Astrocyte (in vitro differentiated cells and primary cell): ENCODE measurements around the gene PRKAR1A. TPM values are rescaled to one million over a fixed set of nuclear protein-coding genes. Genes with fewer than 3 reads are reported as not detected.

Experiments used
- DNase-seq: peaks from one replicate; pipeline ENCODE4 v3.0.0-alpha.2; 2010; ENCODE audit warnings: low read depth
- FAIRE-seq: peaks from 2 replicates; lab custom pipeline; 2011; peaks lifted over from hg19 to GRCh38; lab: Jason Lieb, UNC
- H2AFZ ChIP-seq: 2 replicates; pipeline ENCODE4 v1.6.0; 2012; ENCODE audit warnings: low read depth, low read length, inconsistent platforms
- H3K27ac ChIP-seq: 2 replicates; pipeline ENCODE4 v1.5.1; 2011; ENCODE audit warnings: low read depth, low read length, inconsistent platforms
- H3K27me3 ChIP-seq: 2 replicates; pipeline ENCODE4 v1.6.0; 2011; ENCODE audit warnings: low read length, inconsistent platforms; ENCODE audit not compliant: insufficient read depth
- H3K36me3 ChIP-seq: 2 replicates; pipeline ENCODE4 v1.5.1; 2011; ENCODE audit warnings: low read length, inconsistent platforms; ENCODE audit not compliant: insufficient read depth
- H3K4me1 ChIP-seq: 2 replicates; pipeline ENCODE4 v1.5.1; 2011; ENCODE audit warnings: low read length, inconsistent platforms; ENCODE audit not compliant: insufficient read depth
- H3K4me2 ChIP-seq: 2 replicates; pipeline ENCODE4 v1.6.0; 2012; ENCODE audit warnings: low read length, inconsistent platforms
- H3K4me3 ChIP-seq: 2 replicates; pipeline ENCODE4 v1.5.1; 2011; ENCODE audit warnings: low read depth, mild to moderate bottlenecking, low read length, inconsistent platforms; ENCODE audit not compliant: insufficient read depth
- H3K79me2 ChIP-seq: 2 replicates; pipeline ENCODE4 v1.6.0; 2012; ENCODE audit warnings: mild to moderate bottlenecking, low read length, inconsistent platforms; ENCODE audit not compliant: insufficient read depth
- H3K9ac ChIP-seq: 2 replicates; pipeline ENCODE4 v1.6.0; 2012; ENCODE audit warnings: mild to moderate bottlenecking, low read length, inconsistent platforms
- H3K9me3 ChIP-seq: 2 replicates; pipeline ENCODE4 v1.5.1; 2012; ENCODE audit warnings: low read depth, mild to moderate bottlenecking, low read length, inconsistent platforms; ENCODE audit not compliant: insufficient read depth
- H4K20me1 ChIP-seq: 2 replicates; pipeline ENCODE4 v1.6.0; 2012; ENCODE audit warnings: low read length, inconsistent platforms; ENCODE audit not compliant: insufficient read depth
- H3K27ac Mint-ChIP-seq: one replicate; pipeline ENCODE4 v1.8.0; 2021; ENCODE audit warnings: mild to moderate bottlenecking, mixed read lengths; ENCODE audit not compliant: unreplicated experiment
- H3K27me3 Mint-ChIP-seq: one replicate; pipeline ENCODE4 v1.8.0; 2021; ENCODE audit warnings: low read depth, mixed read lengths; ENCODE audit not compliant: unreplicated experiment
- H3K36me3 Mint-ChIP-seq: one replicate; pipeline ENCODE4 v1.8.0; 2021; ENCODE audit warnings: low read depth, mixed read lengths; ENCODE audit not compliant: unreplicated experiment
- H3K4me1 Mint-ChIP-seq: one replicate; pipeline ENCODE4 v1.8.0; 2021; ENCODE audit warnings: low read depth, mixed read lengths; ENCODE audit not compliant: unreplicated experiment
- H3K4me3 Mint-ChIP-seq: one replicate; pipeline ENCODE4 v1.8.0; 2021; ENCODE audit warnings: mild to moderate bottlenecking, moderate library complexity, mixed read lengths; ENCODE audit not compliant: unreplicated experiment
- H3K9me3 Mint-ChIP-seq: one replicate; pipeline ENCODE4 v1.8.0; 2021; ENCODE audit warnings: mild to moderate bottlenecking, mixed read lengths; ENCODE audit not compliant: unreplicated experiment
- EZH2 ChIP-seq: IDR thresholded peaks from 2 replicates; pipeline ENCODE4 v1.6.1; 2012; ENCODE audit warnings: mild to moderate bottlenecking, low read length, inconsistent platforms; ENCODE audit not compliant: insufficient read depth
- total RNA-seq: library from RNA; stranded (reverse); gene quantifications from 2 replicates; pipeline ENCODE4 v1.2.1, GENCODE V29; 2021
- TF ChIP-seq, protein P1 (sequence below): IDR thresholded peaks from 2 replicates; pipeline ENCODE4 v1.5.1; 2011; ENCODE audit warnings: low read depth, mild to moderate bottlenecking, inconsistent platforms, low read length, moderate library complexity; ENCODE audit not compliant: insufficient read depth

PRKAR1A gene
- total RNA-seq, 1 donor from 2014 or later = 235 TPM

DNA sequence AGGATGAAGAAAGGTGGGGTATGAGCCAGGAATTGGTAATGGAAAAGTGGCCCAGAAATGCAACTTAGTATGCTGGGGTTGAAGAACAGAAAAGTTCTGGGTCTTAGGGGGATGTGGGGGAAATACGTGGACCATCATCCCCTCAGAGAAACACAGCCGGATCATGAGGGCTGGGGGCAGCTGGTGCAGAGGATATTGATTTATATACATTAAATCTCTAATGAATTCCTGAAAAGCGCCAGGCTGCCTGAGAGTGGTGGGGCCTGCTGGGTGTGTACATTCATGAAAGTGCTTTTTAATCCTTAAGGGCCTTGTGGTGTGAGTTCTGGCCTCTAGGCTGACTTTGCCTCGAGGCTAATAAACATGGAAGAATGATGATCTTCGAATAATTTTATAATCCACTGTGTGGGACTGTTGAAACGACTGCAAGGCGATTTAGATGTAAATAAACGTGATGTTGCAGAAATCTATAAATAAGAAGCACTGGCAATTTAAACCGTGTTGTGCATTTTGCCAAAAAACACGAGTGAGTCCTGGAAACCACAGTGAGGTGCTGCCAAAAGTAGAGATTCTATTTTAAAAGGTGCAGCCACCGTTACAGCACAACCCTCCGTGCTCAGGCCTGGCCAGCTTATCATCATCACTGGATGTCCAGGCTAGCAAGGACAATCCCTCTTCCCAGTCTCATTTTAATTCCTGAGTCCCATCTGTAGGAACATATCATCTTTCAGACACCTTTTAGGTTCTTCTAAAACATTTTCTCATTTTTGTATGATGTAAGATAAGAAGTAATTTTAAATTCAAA, 32.1 kb downstream of the PRKAR1A start:
- no peak for FAIRE-seq
- Mint-ChIP-seq H3K36me3 (peaks cover 7% of the 10 kb centered on the region), H3K27me3 (no peaks in the 10 kb centered on the region), H3K4me1 (no peaks in the 10 kb centered on the region), H3K9me3 (peaks cover 4% of the 10 kb centered on the region), H3K4me3 (peak overlapping the region; percentile 63), H3K27ac (no peak overlapping the region)
- no peak overlapping the region for H3K4me3 ChIP-seq
- peaks cover under 1% of the 10 kb centered on the region for H3K36me3 ChIP-seq
- TF ChIP-seq, protein P1, sequence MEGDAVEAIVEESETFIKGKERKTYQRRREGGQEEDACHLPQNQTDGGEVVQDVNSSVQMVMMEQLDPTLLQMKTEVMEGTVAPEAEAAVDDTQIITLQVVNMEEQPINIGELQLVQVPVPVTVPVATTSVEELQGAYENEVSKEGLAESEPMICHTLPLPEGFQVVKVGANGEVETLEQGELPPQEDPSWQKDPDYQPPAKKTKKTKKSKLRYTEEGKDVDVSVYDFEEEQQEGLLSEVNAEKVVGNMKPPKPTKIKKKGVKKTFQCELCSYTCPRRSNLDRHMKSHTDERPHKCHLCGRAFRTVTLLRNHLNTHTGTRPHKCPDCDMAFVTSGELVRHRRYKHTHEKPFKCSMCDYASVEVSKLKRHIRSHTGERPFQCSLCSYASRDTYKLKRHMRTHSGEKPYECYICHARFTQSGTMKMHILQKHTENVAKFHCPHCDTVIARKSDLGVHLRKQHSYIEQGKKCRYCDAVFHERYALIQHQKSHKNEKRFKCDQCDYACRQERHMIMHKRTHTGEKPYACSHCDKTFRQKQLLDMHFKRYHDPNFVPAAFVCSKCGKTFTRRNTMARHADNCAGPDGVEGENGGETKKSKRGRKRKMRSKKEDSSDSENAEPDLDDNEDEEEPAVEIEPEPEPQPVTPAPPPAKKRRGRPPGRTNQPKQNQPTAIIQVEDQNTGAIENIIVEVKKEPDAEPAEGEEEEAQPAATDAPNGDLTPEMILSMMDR = no peak
- TF ChIP-seq EZH2 = no peak
- no peaks in the 10 kb centered on the region for H3K27me3 ChIP-seq
- H3K27ac ChIP-seq = no peak overlapping the region
- no peak overlapping the region for H3K9ac ChIP-seq
- H3K4me2 ChIP-seq = no peak overlapping the region
- no peaks in the 10 kb centered on the region for H3K4me1 ChIP-seq
- DNase-seq = no peak
- H2AFZ ChIP-seq = no peak overlapping the region
- H3K9me3 ChIP-seq = no peaks in the 10 kb centered on the region
- H4K20me1 ChIP-seq = peaks cover 3% of the 10 kb centered on the region
- no peaks in the 10 kb centered on the region for H3K79me2 ChIP-seq

DNA sequence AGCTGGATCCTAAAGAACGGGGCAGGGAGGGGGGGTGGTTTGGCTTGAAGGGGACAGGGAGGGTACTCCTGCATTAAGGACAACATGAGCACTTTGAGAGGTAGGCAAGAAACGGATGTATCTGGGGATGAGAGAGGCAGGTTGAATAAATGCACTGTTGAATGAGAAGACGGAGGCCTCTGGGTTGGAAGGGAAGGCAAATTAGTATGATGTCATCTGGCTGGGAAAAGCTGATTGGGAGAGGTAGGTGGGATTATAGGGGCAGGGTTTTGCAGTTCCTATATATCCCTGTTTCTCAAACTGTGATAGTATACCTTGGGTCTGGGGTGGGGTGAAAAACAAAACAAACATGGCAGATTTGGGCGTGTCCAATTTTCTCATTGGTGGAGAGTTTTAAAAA, 44.3 kb downstream of the PRKAR1A start:
- no peak overlapping the region for H3K27ac ChIP-seq
- H3K27me3 ChIP-seq = no peaks in the 10 kb centered on the region
- H3K9ac ChIP-seq = no peak overlapping the region
- no peaks in the 10 kb centered on the region for H3K36me3 ChIP-seq
- no peaks in the 10 kb centered on the region for H3K9me3 ChIP-seq
- DNase-seq (no peak), FAIRE-seq (no peak)
- no peak overlapping the region for H3K4me3 Mint-ChIP-seq
- H4K20me1 ChIP-seq = no peaks in the 10 kb centered on the region
- no peaks in the 10 kb centered on the region for H3K4me1 Mint-ChIP-seq
- H3K36me3 Mint-ChIP-seq = peaks cover 4% of the 10 kb centered on the region
- H3K27me3 Mint-ChIP-seq = no peaks in the 10 kb centered on the region
- no peaks in the 10 kb centered on the region for H3K9me3 Mint-ChIP-seq
- H3K4me1 ChIP-seq = no peaks in the 10 kb centered on the region
- H3K27ac Mint-ChIP-seq = no peak overlapping the region
- no peak overlapping the region for H3K4me3 ChIP-seq
- H2AFZ ChIP-seq = no peak overlapping the region
- no peak overlapping the region for H3K4me2 ChIP-seq
- no peak for TF ChIP-seq EZH2
- TF ChIP-seq, protein P1 = no peak
- no peaks in the 10 kb centered on the region for H3K79me2 ChIP-seq

DNA sequence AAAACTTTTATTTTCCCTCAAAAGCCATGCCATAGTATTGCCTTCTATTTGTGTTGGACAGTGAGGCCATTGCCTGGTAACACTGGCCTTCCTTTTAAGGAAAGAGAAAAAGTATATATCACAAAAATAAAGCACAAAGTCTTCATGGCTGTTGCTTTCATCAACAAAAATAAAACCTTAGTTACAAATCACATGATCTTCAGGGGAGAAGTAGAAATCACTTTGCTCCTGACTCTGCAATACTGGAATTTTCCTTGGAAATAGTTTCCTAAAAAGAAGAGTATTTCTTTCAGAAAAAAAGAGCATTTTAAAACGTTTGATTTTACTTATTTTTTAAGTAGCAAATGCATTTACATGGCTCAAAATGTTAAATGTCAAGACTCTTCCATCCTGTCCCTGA, 47.1 kb downstream of the PRKAR1A start:
- H3K9me3 Mint-ChIP-seq = no peaks in the 10 kb centered on the region
- H2AFZ ChIP-seq = no peak overlapping the region
- no peak overlapping the region for H3K9ac ChIP-seq
- FAIRE-seq (no peak), DNase-seq (no peak)
- H3K27me3 ChIP-seq = no peaks in the 10 kb centered on the region
- no peaks in the 10 kb centered on the region for H3K9me3 ChIP-seq
- no peak overlapping the region for H3K27ac ChIP-seq
- no peak overlapping the region for H3K4me3 Mint-ChIP-seq
- TF ChIP-seq, protein P1 = no peak
- no peak for TF ChIP-seq EZH2
- no peak overlapping the region for H3K4me3 ChIP-seq
- peaks cover 2% of the 10 kb centered on the region for H3K27me3 Mint-ChIP-seq
- H3K36me3 Mint-ChIP-seq = peaks cover 4% of the 10 kb centered on the region
- H3K79me2 ChIP-seq = no peaks in the 10 kb centered on the region
- H3K36me3 ChIP-seq = no peaks in the 10 kb centered on the region
- no peaks in the 10 kb centered on the region for H3K4me1 ChIP-seq
- no peaks in the 10 kb centered on the region for H3K4me1 Mint-ChIP-seq
- H3K4me2 ChIP-seq = no peak overlapping the region
- H3K27ac Mint-ChIP-seq = no peak overlapping the region
- H4K20me1 ChIP-seq = no peaks in the 10 kb centered on the region
